ENCODE measurements around the gene RPS19BP1.

- TF ChIP-seq CTCF (IDR thresholded peaks at IDR 0.05; ENCODE audit: low read depth, low read length, poor library complexity, severe bottlenecking) (no peak), EZH2phosphoT487 (IDR thresholded peaks at IDR 0.05; ENCODE audit: borderline replicate concordance, low read length) (no peak)
These were observed 40.9 kb downstream of the RPS19BP1 start for GRCh38 chr22:39491696-39492095.

Data from DOHH2 (cell line).